ENCODE measurements around the gene FOXL3.

FOXL3 gene

GRCh38 chr7:270351-270983 is 19.5 kb upstream of the FOXL3 start:
- Histone ChIP-seq H3K9me3 (ENCODE audit: control insufficient read depth, low read length) (peaks cover 27% of the 10 kb centered on the region), H3K36me3 (ENCODE audit: control insufficient read depth, insufficient read depth, low read length) (no peaks in the 10 kb centered on the region), H3K4me3 (ENCODE audit: extremely low read depth, insufficient read depth, low read length, poor library complexity, severe bottlenecking) (no peak overlapping the region), H3K4me1 (ENCODE audit: control insufficient read depth, insufficient read depth, low read length, poor library complexity, severe bottlenecking) (no peaks in the 10 kb centered on the region), H3K27ac (ENCODE audit: low read depth, low read length, severe bottlenecking) (no peak overlapping the region)
- 81 to 92% methylated on average over 9 to 10 of the region's 11 CpGs for WGBS, 2 experiments (ENCODE audit: insufficient coverage in 2 of 2)

GRCh38 chr7:271266-272107 is 18.5 kb upstream of the FOXL3 start:
- no peaks in the 10 kb centered on the region for H3K36me3 ChIP-seq (ENCODE audit: control insufficient read depth, insufficient read depth, low read length)
- no peak overlapping the region for H3K4me3 ChIP-seq (ENCODE audit: extremely low read depth, insufficient read depth, low read length, poor library complexity, severe bottlenecking)
- no peak overlapping the region for H3K27ac ChIP-seq (ENCODE audit: low read depth, low read length, severe bottlenecking)
- peaks cover 37% of the 10 kb centered on the region for H3K9me3 ChIP-seq (ENCODE audit: control insufficient read depth, low read length)
- 72 to 74% methylated on average over 10 to 11 of the region's 14 CpGs for WGBS, 2 experiments (ENCODE audit: insufficient coverage in 2 of 2)
- H3K4me1 ChIP-seq (ENCODE audit: control insufficient read depth, insufficient read depth, low read length, poor library complexity, severe bottlenecking): no peaks in the 10 kb centered on the region

GRCh38 chr7:272108-272615 is 17.8 kb upstream of the FOXL3 start:
- no peak overlapping the region for H3K4me3 ChIP-seq (ENCODE audit: extremely low read depth, insufficient read depth, low read length, poor library complexity, severe bottlenecking)
- no peak overlapping the region for H3K27ac ChIP-seq (ENCODE audit: low read depth, low read length, severe bottlenecking)
- no peaks in the 10 kb centered on the region for H3K36me3 ChIP-seq (ENCODE audit: control insufficient read depth, insufficient read depth, low read length)
- no peaks in the 10 kb centered on the region for H3K4me1 ChIP-seq (ENCODE audit: control insufficient read depth, insufficient read depth, low read length, poor library complexity, severe bottlenecking)
- 70 to 84% methylated on average over 7 to 15 of the region's 18 CpGs for WGBS, 2 experiments (ENCODE audit: insufficient coverage in 2 of 2)
- peaks cover 42% of the 10 kb centered on the region for H3K9me3 ChIP-seq (ENCODE audit: control insufficient read depth, low read length)

- 72 to 89% methylated on average over 6 to 12 of the region's 14 CpGs for WGBS, 2 experiments (ENCODE audit: insufficient coverage in 2 of 2)
- Histone ChIP-seq H3K36me3 (ENCODE audit: control insufficient read depth, insufficient read depth, low read length) (no peaks in the 10 kb centered on the region), H3K4me1 (ENCODE audit: control insufficient read depth, insufficient read depth, low read length, poor library complexity, severe bottlenecking) (no peaks in the 10 kb centered on the region), H3K27ac (ENCODE audit: low read depth, low read length, severe bottlenecking) (no peak overlapping the region), H3K9me3 (ENCODE audit: control insufficient read depth, low read length) (peaks cover 47% of the 10 kb centered on the region), H3K4me3 (ENCODE audit: extremely low read depth, insufficient read depth, low read length, poor library complexity, severe bottlenecking) (no peak overlapping the region)
Observed at GRCh38 chr7:272631-273030, 17.3 kb upstream of the FOXL3 start.

GRCh38 chr7:273327-273726 is 16.6 kb upstream of the FOXL3 start:
- peaks cover 47% of the 10 kb centered on the region for H3K9me3 ChIP-seq (ENCODE audit: control insufficient read depth, low read length)
- H3K4me1 ChIP-seq (ENCODE audit: control insufficient read depth, insufficient read depth, low read length, poor library complexity, severe bottlenecking): no peaks in the 10 kb centered on the region
- no peak overlapping the region for H3K4me3 ChIP-seq (ENCODE audit: extremely low read depth, insufficient read depth, low read length, poor library complexity, severe bottlenecking)
- H3K27ac ChIP-seq (ENCODE audit: low read depth, low read length, severe bottlenecking): no peak overlapping the region
- no peaks in the 10 kb centered on the region for H3K36me3 ChIP-seq (ENCODE audit: control insufficient read depth, insufficient read depth, low read length)
- WGBS, 2 experiments (ENCODE audit: insufficient coverage in 2 of 2): 92 to 94% methylated on average over 4 to 6 of the region's 7 CpGs

GRCh38 chr7:274266-274665 is 15.7 kb upstream of the FOXL3 start:
- WGBS, 2 experiments (ENCODE audit: insufficient coverage in 2 of 2): 100% methylated on average over 1 of the region's 2 CpGs
- Histone ChIP-seq H3K4me3 (ENCODE audit: extremely low read depth, insufficient read depth, low read length, poor library complexity, severe bottlenecking) (no peak overlapping the region), H3K9me3 (ENCODE audit: control insufficient read depth, low read length) (peaks cover 47% of the 10 kb centered on the region), H3K4me1 (ENCODE audit: control insufficient read depth, insufficient read depth, low read length, poor library complexity, severe bottlenecking) (no peaks in the 10 kb centered on the region), H3K27ac (ENCODE audit: low read depth, low read length, severe bottlenecking) (no peak overlapping the region), H3K36me3 (ENCODE audit: control insufficient read depth, insufficient read depth, low read length) (no peaks in the 10 kb centered on the region)

GRCh38 chr7:276230-276835 is 13.6 kb upstream of the FOXL3 start:
- Histone ChIP-seq H3K27ac (ENCODE audit: low read depth, low read length, severe bottlenecking) (no peak overlapping the region), H3K9me3 (ENCODE audit: control insufficient read depth, low read length) (peaks cover 42% of the 10 kb centered on the region), H3K4me1 (ENCODE audit: control insufficient read depth, insufficient read depth, low read length, poor library complexity, severe bottlenecking) (no peaks in the 10 kb centered on the region), H3K36me3 (ENCODE audit: control insufficient read depth, insufficient read depth, low read length) (no peaks in the 10 kb centered on the region), H3K4me3 (ENCODE audit: extremely low read depth, insufficient read depth, low read length, poor library complexity, severe bottlenecking) (no peak overlapping the region)
- WGBS, 2 experiments (ENCODE audit: insufficient coverage in 2 of 2): 74 to 84% methylated on average over 7 to 9 of the region's 10 CpGs

GRCh38 chr7:277228-277627 is 12.7 kb upstream of the FOXL3 start:
- no peak overlapping the region for H3K27ac ChIP-seq (ENCODE audit: low read depth, low read length, severe bottlenecking)
- H3K4me1 ChIP-seq (ENCODE audit: control insufficient read depth, insufficient read depth, low read length, poor library complexity, severe bottlenecking): no peaks in the 10 kb centered on the region
- no peak overlapping the region for H3K4me3 ChIP-seq (ENCODE audit: extremely low read depth, insufficient read depth, low read length, poor library complexity, severe bottlenecking)
- 78 to 100% methylated on average over 3 to 4 of the region's 4 CpGs for WGBS, 2 experiments (ENCODE audit: insufficient coverage in 2 of 2)
- peaks cover 34% of the 10 kb centered on the region for H3K9me3 ChIP-seq (ENCODE audit: control insufficient read depth, low read length)
- H3K36me3 ChIP-seq (ENCODE audit: control insufficient read depth, insufficient read depth, low read length): no peaks in the 10 kb centered on the region

GRCh38 chr7:278081-278480 is 11.9 kb upstream of the FOXL3 start:
- Histone ChIP-seq H3K27ac (ENCODE audit: low read depth, low read length, severe bottlenecking) (no peak overlapping the region), H3K4me3 (ENCODE audit: extremely low read depth, insufficient read depth, low read length, poor library complexity, severe bottlenecking) (no peak overlapping the region), H3K36me3 (ENCODE audit: control insufficient read depth, insufficient read depth, low read length) (no peaks in the 10 kb centered on the region), H3K4me1 (ENCODE audit: control insufficient read depth, insufficient read depth, low read length, poor library complexity, severe bottlenecking) (no peaks in the 10 kb centered on the region), H3K9me3 (ENCODE audit: control insufficient read depth, low read length) (peaks cover 25% of the 10 kb centered on the region)
- WGBS, 2 experiments (ENCODE audit: insufficient coverage in 2 of 2): 82 to 100% methylated on average over 1 to 3 of the region's 5 CpGs

GRCh38 chr7:279821-280220 is 10.1 kb upstream of the FOXL3 start:
- no peak overlapping the region for H3K27ac ChIP-seq (ENCODE audit: low read depth, low read length, severe bottlenecking)
- WGBS, 2 experiments (ENCODE audit: insufficient coverage in 2 of 2): 78 to 90% methylated on average over 3 to 10 of the region's 10 CpGs
- H3K4me1 ChIP-seq (ENCODE audit: control insufficient read depth, insufficient read depth, low read length, poor library complexity, severe bottlenecking): no peaks in the 10 kb centered on the region
- no peaks in the 10 kb centered on the region for H3K36me3 ChIP-seq (ENCODE audit: control insufficient read depth, insufficient read depth, low read length)
- peaks cover 20% of the 10 kb centered on the region for H3K9me3 ChIP-seq (ENCODE audit: control insufficient read depth, low read length)
- H3K4me3 ChIP-seq (ENCODE audit: extremely low read depth, insufficient read depth, low read length, poor library complexity, severe bottlenecking): no peak overlapping the region

Measured in mesodermal cell (in vitro differentiated cells).